DMS 273 (cell line): Measurements from ENCODE around the gene R3HDM2.
"Not testable (repeated sequence)": the region's sequence is repeated elsewhere in the genome, so short reads cannot be mapped to it uniquely, and the experiment has no call there.

Experiments
- DNase-seq: peaks from one replicate; lab custom pipeline; 2025; ENCODE audit not compliant: unreplicated experiment; lab: John Stamatoyannopoulos, UW

R3HDM2 gene

DNA sequence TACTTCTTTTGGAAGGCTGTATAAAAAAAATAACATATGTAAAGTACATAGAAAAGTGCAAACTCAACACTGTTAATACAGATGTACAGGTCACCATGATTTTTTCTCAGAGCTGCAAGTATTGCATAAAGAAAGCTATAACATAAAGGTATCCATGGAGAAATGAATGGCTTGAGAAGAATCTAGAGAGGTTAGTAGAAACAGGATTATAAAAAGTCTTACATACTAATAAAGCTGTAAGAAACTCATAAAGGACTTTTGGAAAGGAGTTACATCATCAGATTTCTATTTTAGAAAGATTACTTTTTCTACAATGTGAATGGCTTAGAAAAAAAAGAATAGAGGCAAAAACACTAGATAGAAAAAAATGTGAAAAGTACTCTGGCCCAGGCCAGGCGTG lies 46.4 kb downstream of the R3HDM2 start:
- no peak for DNase-seq

DNA sequence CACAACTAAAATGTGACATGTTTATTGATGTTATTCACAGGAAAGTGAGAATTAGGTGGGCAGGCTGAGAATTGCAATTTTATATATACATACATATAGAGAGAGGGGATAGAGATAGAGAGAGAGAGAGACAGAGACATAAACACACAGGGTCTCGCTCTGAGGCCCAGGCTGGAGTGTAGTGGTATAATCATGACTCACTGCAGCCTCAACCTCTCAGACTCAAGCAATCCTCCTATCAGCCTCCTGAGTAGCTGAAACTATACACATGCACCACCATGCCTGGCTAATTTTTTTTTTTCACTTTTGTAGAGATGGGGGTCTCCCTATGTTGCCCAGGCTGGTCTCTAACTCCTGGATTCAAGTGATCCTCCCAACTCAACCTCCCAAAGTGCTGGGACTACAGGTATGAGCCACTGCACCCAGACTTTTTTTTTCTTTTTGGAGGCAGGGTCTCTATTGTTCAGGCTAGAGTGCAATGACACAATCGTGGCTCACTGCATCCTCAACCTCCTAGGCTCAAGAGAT lies 49.1 kb downstream of the R3HDM2 start:
- no peak for DNase-seq

DNA sequence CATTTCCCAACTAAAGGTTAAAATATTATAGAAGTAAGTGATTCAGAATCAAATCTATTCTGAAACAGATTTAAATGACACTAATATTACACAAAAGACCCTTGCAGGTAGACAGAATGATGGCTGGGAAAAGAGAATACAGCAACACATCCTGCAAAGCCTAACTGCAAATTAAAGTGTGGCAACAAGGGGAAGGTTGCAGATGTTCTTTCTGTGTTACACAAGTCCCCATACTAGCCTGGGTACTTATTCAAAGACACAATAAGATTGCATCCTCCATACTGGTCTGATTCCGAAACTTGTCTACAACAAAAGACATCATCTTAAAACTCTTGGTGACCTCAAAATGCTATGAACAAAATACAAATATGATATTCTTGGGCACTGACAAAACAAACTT lies 50.5 kb downstream of the R3HDM2 start:
- DNase-seq: no peak

DNA sequence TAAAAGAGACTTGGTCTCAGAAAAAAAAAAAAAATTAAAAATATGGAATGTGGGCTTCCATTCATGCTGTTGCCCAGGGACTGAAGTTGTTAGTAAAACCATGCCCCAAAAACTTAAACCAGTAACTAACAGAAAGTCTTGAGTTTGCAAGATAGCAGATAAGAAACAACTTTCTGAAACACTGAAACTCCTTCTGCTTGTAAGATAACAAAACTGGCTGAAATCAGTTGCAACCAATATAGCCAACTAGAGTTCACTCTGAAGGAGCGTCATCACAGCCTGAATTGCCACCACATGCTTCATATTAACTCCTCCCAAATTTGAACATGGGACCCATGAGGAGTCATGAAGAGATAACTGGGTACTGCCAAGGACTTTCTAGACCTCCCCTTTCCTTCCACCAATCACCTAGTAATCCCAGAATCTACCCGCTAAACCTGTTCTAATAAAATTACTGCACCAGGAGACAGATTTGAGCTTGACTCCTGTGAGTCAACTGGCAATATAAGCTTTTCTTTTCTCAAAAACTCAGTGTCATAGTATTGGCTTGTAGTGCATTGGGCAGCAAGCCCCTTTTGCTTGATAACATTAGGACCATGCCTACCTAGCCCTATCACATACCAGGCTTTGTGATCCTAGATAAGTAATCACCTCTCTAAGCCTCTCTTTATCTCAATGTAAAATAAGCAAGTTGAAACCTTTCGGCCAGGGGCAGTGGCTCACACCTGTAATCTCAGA lies 53.6 kb downstream of the R3HDM2 start:
- DNase-seq: no peak

DNA sequence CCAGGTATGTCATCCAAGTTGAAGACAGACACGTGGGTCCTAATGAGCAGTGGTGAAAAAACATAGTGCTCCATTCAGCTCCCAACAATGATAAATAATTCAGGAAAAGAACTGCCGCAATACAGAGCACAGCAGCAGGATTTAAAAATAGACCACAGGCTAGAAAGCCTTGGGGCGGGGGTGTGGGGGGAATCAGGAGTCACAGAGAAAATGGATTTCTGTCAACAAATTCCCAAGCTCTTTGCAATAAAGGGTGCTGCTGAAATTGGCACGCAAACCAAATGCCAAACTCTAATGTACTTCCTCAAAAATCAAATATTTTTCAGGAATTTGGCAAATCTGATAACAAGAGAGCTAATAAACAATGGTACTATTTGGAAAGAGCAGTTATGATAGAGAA lies 58.6 kb downstream of the R3HDM2 start:
- no peak for DNase-seq

DNA sequence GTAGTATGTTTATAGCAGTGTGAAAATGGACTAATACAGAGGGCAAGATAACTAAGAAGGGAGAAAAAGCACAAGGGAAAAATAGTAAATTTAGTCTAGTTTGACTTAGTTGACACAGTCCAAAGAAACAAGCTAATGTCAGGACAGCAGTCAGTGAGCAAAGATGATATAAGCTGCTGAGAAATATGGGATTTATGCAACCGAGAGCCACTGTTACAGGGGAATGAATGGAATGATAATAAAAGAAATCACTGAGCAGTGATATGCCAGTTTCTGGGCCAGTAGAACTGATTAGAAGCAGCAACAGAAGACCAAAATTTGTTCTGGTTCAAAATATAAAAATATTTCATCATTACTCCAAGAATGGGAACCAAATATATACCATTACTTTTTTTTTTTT lies 60.1 kb downstream of the R3HDM2 start:
- DNase-seq: no peak

DNA sequence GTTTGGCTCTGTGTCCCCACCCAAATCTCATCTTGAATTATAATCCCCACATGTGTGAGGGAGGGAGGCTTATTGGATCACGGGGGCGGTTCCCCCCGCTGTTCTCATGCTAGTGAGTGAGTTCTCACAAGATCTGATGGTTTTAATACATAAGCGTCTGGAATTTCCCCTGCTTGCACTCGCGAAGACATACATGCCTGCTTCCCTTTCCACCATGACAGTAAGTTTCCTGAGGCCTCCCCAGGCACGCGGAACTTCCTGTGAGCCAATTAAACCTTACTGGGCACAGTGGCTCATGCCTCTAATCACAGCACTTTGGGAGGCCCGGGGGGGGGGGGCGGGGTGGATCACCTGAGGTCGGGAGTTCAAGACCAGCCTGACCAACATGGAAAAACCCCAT lies 60.8 kb downstream of the R3HDM2 start:
- DNase-seq: no peak

DNA sequence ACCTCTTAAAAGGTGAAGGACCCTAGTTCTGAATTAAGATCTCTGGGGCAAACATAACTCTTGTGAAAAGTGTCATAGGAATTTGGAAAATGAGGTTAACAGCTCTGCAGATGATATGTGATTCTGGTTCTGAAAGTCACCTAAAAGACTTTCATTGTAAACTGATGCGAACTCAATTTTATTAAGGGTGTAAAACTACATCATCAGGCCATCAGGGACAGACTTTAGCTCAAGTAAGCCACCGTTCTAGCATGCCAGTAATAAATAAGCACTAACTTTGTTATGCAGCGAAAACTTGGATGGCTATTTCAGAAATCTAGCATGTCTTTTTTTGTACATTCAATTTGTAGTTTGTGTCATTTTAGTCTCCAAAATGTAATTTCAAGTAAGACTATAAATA lies 61.6 kb downstream of the R3HDM2 start:
- DNase-seq: no peak

DNA sequence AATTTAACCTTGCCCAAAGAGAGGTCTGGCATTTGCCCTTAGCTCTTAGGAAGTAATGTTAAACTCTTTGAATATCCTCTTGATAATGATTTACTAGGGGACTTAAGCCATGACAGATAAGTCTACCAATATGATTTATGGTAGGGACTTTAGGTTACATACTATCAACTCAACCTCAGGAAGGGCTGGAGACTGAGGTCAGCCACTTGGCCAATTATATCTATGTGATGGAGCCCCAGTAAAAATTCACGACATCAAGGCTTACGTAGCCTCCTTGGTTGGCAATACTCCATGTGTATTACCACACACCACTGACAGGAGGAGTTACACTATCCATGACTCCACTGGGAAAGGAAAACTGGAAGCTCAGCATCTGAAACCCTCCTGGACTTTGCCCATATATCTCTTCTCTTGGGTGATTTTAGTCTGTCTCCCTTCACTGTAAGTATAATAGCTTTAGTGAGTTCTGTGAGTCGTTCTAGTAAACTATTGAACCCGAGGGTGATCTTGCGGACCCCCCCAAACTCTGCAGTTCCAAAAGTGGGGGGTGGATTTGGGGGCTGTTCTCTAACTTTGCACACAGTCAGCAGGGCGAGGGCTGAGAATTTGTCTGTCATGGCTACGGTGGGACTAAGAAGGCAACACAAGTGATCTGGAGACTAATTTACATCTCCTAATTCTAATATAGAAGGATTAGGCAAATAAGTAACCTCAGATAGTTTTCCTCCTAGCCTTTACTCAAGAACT lies 62.3 kb downstream of the R3HDM2 start:
- peak; percentile 2 for DNase-seq

DNA sequence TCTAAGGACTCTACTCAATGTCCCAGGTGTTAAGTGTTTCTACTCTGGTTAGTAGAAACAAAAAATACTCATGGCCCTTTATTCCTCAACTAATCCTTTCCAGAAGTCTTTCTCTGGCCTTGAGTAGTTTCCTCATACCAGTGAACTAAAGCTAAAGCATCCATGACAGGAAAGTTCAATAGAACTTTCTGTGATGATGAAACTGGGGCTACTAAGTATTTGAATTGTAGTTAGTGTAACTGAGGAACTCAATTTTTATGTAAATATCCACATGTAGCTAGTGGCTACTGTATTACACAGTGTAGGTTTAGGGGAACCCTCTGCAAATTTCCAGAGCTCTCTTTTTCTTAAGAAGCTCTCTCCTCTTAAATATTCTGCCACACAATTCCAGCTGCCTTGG lies 63.7 kb downstream of the R3HDM2 start:
- DNase-seq: no peak

DNA sequence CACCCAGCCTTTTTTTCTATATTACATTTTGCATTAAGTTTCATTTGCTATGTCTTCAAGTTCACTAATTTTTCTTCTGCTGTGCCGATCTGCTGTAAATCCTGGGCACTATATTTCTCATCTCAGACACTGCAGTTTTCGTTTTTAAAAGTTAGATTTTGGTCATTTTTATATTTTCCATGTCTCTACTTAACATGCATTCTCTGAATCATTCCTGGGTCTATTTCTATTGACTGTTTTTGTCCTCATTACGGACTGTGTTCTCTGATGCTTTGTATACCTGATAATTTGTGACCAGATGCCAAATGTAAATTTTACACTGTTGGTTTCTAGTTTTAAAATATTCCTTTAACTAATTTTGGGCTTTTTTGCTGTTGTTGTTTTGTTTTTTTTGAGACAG lies 64.5 kb downstream of the R3HDM2 start:
- DNase-seq: no peak

DNA sequence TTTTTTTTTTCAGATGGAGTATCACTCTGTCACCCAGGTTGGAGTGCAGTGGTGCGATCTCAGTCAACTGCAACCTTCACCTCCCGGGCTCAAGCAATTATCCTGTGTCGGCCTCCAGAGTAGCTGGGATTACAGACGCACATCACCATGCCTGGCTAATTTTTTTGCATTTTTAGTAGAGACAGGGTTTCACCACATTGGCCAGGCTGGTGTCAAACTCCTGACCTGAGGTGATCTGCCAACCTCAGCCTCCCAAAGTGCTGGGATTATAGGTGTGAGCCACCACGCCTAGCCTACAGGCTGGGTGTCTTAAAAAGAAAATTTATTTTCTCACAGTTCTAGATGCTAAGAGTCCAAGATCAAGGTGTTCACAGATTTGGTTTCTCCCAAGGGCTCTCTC lies 66.7 kb downstream of the R3HDM2 start:
- DNase-seq: not testable (repeated sequence)

DNA sequence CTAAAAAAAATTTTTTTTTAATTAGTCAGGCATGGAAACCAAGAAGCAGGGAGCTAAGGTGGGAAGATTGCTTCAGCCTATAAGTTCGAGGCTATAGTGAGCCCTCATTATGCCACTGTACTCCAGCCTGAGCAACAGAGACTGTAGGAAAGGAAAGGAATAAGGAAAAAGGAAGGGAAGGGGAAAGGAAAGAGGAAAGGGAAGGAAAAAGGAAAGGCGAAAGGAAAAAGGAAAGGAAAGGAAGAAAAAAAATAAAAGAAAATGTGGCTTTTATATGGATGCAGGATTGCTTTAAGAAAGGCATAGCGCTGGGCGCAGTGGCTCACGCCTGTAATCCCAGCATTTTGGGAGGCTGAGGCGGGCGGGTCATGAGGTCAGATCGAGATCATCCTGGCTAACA lies 70.4 kb downstream of the R3HDM2 start:
- no peak for DNase-seq

DNA sequence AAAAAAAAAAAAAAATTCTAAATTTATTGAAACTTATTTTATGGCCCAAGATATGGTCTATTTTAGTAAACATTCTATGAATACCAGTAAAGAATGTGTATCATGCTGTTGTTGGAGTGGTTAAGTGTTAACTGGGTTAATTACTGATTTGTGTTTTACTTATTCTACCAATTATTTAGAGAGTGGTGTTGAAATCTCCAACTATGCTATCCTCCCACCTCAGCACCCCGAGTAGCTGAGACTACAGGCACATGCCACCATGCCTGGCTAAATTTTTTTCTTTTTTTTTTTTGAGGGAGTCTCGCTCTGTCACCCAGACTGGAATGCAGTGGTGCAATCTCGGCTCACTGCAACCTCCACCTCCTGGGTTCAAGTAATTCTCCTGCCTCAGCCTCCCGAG lies 72.2 kb downstream of the R3HDM2 start:
- no peak for DNase-seq

DNA sequence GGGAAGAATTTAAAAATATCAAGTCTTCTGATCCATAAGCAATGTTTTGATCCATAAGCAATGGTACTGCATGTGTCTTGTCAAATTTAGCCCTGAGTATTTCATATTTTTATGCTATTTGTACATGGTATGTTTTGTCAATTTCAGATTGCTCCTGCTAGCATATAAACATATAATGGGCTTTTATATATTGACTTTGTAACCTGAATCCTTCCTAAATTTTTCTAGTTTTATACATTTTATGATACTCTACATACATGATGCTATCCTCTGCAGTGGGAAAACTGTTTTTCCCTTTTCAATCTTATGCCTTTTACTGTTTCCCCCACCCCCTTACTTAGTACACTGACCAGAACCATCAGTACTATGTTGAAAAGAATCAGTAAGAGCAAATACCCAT lies 75.1 kb downstream of the R3HDM2 start:
- DNase-seq: no peak

DNA sequence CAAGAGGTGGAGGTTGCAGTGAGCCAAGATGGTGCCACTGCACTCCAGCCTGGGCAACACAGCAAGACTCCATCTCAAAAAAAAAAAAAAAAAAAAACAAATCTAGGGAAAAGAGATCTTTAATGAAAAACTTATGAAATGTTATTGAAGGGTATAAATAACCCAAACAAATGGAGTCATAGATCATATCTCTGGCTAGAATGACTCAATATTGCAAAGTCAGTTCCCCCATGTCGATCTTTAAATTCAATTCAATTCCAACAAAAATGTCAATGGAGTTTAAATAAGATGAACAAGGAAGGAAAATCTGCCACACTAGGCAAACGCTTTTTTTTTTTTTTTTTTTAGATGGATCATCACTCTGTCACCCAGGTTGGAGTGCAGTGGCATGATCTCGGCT lies 78.7 kb downstream of the R3HDM2 start:
- no peak for DNase-seq

DNA sequence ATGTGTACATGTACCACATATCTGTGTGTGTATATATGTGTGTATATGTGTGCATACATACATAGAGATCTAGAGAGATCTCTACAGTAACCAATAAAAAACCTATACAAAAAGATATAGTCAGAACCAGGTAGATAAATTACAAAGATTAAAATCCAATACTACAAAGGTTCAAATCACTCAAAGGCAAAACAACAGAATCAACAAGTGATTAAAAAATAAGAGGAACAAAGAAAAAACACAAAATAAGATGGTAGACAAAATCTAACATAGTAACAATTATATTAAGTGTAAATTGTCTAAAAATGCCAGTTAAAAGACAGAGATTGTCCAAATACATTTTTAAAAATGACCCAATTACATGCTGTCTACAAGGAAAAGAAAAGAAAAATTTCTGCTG lies 83.6 kb downstream of the R3HDM2 start:
- DNase-seq: no peak

DNA sequence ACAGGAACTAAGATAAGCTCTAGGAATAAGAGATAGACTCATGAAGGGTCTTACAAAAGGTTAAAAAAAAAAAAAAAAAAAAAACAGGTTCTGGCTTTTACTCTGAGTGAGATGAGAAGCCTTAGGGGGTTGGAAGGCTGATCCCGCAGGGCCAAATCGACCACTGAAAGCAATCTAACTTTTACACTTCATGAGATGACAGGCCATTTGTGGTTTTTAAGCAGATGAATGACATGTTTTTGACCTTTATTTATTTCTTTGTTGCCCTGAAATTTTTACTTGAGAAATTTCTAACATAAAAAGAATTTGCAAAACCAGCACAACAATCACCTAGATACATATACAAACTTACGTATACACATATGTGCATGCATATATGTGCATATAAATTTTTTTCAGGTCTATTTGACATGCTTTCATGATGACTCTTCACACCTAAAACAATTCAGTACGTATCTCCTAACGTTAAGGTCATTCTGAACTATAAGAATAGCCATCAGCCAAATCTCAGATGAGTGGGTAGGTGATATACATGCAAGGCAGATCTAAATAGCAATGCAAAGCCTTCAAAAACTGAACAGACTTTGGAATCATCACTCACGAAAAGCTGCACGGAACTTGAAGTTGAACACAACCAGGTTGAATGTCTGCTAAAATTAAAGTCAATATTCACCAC lies 87.0 kb downstream of the R3HDM2 start:
- DNase-seq: no peak

DNA sequence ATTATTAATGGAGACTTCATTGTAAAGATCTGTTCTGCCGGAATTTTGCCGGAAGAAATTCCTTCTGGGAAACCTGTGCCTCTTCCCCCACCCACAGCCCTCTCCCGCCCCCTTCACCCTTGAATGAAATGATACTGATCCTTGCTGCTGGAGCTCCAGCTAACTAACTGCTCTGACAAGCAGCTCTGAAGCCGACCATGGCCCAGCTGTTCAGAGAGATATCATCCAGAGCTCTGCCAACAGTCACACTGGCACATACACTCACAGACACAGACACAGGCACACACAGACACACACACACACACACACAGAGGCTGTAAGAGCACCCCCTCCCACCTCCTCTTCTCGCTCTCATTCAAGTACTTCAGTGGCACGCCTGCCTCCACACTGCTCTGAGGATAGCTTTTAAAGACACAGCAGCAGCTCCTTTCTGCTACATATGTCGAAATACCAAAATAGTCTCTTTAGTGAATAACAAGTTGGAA lies 88.6 kb downstream of the R3HDM2 start:
- DNase-seq: peak; percentile 74

DNA sequence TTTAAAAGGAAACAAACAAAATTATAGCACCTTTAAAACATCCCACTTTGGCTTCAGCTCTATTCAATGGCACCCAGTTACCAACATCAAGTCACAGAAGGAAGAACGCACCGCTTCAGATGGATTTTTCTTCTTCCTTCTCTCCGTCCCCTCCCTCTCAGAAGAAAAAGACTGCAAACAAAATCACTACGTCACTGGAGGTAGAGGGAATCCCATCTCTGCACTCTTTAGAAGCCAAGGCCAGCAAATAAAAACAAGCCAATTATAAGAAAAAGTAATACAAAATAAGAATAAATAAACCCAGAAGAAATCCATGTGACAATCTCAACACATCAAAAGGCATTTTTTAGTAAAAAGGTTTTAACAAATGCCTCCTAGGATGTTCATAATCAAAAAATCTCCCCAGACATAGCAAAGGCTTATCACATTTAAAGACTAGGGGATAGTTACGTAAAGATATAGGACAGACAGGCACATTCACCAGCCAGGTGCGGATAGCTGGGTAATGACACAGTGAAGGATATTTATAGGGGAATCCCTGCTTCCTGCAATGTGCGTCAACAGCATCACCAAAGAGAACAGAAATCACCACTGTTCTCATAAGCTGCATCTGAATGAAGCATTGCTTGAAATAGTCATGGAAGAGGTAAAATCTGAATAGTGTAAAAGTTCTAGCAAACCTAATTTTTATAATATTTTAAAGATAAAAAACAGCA lies 89.4 kb downstream of the R3HDM2 start:
- no peak for DNase-seq

DNA sequence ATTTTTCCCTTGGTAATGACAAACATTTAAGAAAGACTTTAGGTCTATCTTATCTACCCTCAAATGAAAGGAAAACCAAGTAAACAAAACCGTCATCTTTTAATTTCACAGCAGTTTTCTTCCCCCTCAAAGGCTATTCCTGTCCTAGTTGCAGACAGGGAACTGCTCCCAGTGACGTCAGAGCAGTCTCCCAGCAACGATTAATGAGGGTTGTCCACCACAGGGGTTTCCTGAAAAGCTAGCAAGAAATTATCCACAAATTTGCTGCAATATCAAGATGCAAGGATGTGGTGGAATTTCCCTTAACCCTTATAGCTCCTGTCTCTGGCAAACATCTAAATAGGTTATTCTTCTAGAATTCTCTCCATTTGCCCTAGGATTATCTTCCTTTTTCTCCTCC lies 90.7 kb downstream of the R3HDM2 start:
- peak; percentile 18 for DNase-seq
